Thyroid gland (tissue), 4 donors: Measurements from ENCODE around the gene SERINC3.

Experiments
- CTCF ChIP-seq, 6 experiments: fragments of 200-600 bp in 3 of 6; fragments of 450-650 bp in 3 of 6; sonication (generic) in 3 of 6; IDR thresholded peaks; one replicate each; pipeline ENCODE4 v1.5.1; 2016 to 2019; ENCODE audit warnings: antibody characterized with exemption in 6 of 6, mild to moderate bottlenecking in 2 of 6, inconsistent platforms in 1 of 6, moderate library complexity in 1 of 6
- POLR2A ChIP-seq, 2 donors: fragments of 450-650 bp; IDR thresholded peaks; one replicate each; pipeline ENCODE4 v1.6.1; 2017; ENCODE audit warnings: antibody characterized with exemption in 2 of 2, mild to moderate bottlenecking in 2 of 2, moderate library complexity in 1 of 2

GRCh38 chr20:44537993-44538392 lies 16.1 kb upstream of the SERINC3 start:
- TF ChIP-seq CTCF (IDR thresholded peaks at IDR 0.05): peak in 1 of 6 experiments; percentile 11
- TF ChIP-seq POLR2A (IDR thresholded peaks at IDR 0.05): no peak
